Type B pancreatic cell (in vitro differentiated cells): ENCODE data around the gene NUAK1. TPM values are rescaled to one million over a fixed set of nuclear protein-coding genes. Genes with fewer than 3 reads are reported as not detected.

Experiments
- DNase-seq: peaks from one replicate; pipeline ENCODE4 v3.0.0; 2021; ENCODE audit warnings: mixed read lengths; ENCODE audit not compliant: unreplicated experiment; ENCODE audit errors: extremely low spot score
- H3K27ac Mint-ChIP-seq: 2 replicates; pipeline ENCODE4 v1.8.0; 2021; ENCODE audit warnings: mild to moderate bottlenecking, mixed read lengths
- H3K27me3 Mint-ChIP-seq: 2 replicates; pipeline ENCODE4 v1.8.0; 2021; ENCODE audit warnings: mixed read lengths
- H3K36me3 Mint-ChIP-seq: 2 replicates; pipeline ENCODE4 v1.8.0; 2021; ENCODE audit warnings: mixed read lengths
- H3K4me1 Mint-ChIP-seq: one replicate; pipeline ENCODE4 v1.8.0; 2021; ENCODE audit warnings: mixed read lengths; ENCODE audit not compliant: unreplicated experiment
- H3K4me3 Mint-ChIP-seq: 2 replicates; pipeline ENCODE4 v1.8.0; 2021; ENCODE audit warnings: mild to moderate bottlenecking, mixed read lengths
- H3K9me3 Mint-ChIP-seq: 2 replicates; pipeline ENCODE4 v1.8.0; 2021; ENCODE audit warnings: mixed read lengths
- total RNA-seq: library from RNA; stranded (reverse); gene quantifications from 2 replicates; pipeline ENCODE4 v1.2.1, GENCODE V29; 2021; ENCODE audit warnings: low replicate concordance
- TF ChIP-seq, protein P1 (sequence below): fragments of 200-600 bp; sonication (generic); conservative IDR thresholded peaks from 2 replicates; pipeline ENCODE4 v1.5.0; 2021; ENCODE audit warnings: antibody characterized with exemption, mild to moderate bottlenecking

Gene NUAK1
- total RNA-seq, 1 donor from 2014 or later = 8.1 TPM

DNA sequence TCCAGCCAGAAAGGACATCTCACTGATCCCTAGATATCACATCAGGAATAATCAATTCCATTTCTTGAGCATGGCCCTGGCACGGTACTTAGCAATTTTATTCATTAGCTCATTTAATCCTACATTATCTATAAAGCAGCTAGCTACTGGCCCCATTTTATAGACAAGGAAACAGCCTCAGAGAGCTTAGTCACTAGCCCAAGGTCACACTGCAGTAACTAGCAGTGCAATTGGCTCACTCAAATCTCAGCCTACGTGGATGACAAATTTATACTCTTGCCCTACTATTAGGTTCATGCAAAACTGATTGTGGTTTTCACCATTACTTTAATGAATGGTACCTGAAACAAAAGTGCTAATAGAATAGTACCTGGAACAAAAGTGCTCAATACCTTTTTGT, 41.7 kb downstream of the NUAK1 start:
- Mint-ChIP-seq H3K27ac (no peak overlapping the region), H3K9me3 (no peaks in the 10 kb centered on the region), H3K4me1 (peaks cover 51% of the 10 kb centered on the region), H3K36me3 (peaks cover 12% of the 10 kb centered on the region), H3K4me3 (no peak overlapping the region), H3K27me3 (peaks cover 15% of the 10 kb centered on the region)
- DNase-seq = no peak
- TF ChIP-seq, protein P1, sequence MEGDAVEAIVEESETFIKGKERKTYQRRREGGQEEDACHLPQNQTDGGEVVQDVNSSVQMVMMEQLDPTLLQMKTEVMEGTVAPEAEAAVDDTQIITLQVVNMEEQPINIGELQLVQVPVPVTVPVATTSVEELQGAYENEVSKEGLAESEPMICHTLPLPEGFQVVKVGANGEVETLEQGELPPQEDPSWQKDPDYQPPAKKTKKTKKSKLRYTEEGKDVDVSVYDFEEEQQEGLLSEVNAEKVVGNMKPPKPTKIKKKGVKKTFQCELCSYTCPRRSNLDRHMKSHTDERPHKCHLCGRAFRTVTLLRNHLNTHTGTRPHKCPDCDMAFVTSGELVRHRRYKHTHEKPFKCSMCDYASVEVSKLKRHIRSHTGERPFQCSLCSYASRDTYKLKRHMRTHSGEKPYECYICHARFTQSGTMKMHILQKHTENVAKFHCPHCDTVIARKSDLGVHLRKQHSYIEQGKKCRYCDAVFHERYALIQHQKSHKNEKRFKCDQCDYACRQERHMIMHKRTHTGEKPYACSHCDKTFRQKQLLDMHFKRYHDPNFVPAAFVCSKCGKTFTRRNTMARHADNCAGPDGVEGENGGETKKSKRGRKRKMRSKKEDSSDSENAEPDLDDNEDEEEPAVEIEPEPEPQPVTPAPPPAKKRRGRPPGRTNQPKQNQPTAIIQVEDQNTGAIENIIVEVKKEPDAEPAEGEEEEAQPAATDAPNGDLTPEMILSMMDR = no peak

DNA sequence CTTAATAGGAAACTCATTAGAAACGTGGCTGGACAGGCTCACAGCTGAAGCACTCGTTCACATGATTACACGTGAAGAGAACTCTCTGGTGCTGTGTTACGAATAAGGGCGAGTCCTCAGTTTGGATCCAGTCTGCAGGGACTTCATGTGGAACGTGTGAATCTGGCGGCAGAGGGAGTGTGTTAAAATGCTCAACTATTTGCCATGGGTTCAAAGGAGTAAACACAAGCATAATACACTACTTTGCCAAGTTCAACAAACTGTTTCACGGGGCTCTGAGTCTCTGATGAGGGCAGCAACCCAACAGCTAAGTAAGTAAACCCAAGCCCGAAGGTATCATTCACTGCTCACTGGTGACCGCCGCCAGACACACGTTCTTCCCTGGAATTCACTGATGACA, 42.4 kb downstream of the NUAK1 start:
- H3K4me1 Mint-ChIP-seq = peaks cover 48% of the 10 kb centered on the region
- peaks cover 12% of the 10 kb centered on the region for H3K36me3 Mint-ChIP-seq
- H3K27ac Mint-ChIP-seq = no peak overlapping the region
- peaks cover 15% of the 10 kb centered on the region for H3K27me3 Mint-ChIP-seq
- TF ChIP-seq, protein P1 = no peak
- DNase-seq = no peak
- H3K4me3 Mint-ChIP-seq = no peak overlapping the region
- no peaks in the 10 kb centered on the region for H3K9me3 Mint-ChIP-seq

DNA sequence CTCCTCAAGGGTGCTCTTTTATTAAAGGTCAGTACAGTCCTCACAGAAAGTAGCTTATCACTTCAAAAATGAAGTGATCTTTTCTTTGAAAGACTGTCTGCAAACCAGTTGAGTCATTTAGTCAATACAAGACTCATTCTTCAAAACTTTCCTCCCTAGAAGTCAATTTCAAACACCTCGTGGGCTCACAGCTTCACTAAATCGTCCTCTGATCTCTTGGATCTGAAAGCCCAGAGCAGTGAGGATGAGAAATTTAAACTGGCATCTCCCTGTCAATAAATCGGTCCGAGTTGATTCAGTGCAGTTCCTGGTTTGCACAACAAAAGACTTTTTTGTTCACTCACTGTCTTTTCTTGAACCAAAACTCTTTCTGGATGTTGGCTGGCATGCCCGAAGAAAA, 44.5 kb downstream of the NUAK1 start:
- TF ChIP-seq, protein P1 = no peak
- Mint-ChIP-seq H3K27ac (no peak overlapping the region), H3K27me3 (peaks cover 11% of the 10 kb centered on the region), H3K4me1 (peaks cover 55% of the 10 kb centered on the region), H3K9me3 (no peaks in the 10 kb centered on the region), H3K36me3 (peaks cover 10% of the 10 kb centered on the region), H3K4me3 (no peak overlapping the region)
- DNase-seq = no peak

DNA sequence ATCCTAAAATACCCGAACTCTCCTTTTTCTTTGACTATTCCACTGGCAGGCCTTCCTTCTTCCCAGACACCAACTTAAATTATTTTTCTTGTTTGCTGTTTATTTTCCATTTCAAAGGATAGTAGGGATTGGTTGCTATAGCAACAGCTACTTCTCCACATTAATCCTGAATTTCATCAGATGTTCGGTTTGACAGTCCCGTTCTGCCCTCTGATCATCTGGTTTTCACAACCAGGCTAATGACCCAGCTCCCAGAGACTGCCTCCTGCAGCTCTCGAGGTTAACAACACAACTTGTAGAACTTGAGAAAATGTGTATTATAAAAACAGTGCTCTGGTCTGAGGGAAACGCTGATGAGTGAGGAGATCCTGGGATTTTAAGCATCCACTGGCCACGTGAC, 45.5 kb downstream of the NUAK1 start:
- no peak overlapping the region for H3K27ac Mint-ChIP-seq
- no peak overlapping the region for H3K4me3 Mint-ChIP-seq
- H3K9me3 Mint-ChIP-seq = no peaks in the 10 kb centered on the region
- peaks cover 6% of the 10 kb centered on the region for H3K27me3 Mint-ChIP-seq
- TF ChIP-seq, protein P1 = no peak
- DNase-seq = no peak
- H3K4me1 Mint-ChIP-seq = peaks cover 44% of the 10 kb centered on the region
- peaks cover 8% of the 10 kb centered on the region for H3K36me3 Mint-ChIP-seq

DNA sequence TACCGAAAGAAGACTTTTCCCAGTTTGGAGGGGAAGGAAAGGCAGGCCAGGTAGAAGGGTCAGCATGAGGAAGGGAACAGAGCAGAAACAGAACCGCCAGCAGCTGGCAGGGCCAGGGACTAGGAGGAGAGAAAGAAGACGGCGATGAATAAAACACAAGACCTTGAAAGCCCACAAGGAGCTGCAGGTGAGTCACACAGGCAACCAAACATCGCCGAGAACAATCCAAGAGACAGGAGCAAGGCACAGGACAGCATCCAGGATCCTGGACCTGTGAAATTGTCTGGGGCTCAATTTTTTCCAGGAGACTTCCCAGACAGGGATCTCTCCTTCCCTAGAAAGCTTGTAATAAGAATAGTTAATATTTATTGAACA, 47.3 kb downstream of the NUAK1 start:
- H3K27me3 Mint-ChIP-seq = peaks cover 5% of the 10 kb centered on the region
- H3K4me3 Mint-ChIP-seq = no peak overlapping the region
- DNase-seq = no peak
- TF ChIP-seq, protein P1 = no peak
- peaks cover 14% of the 10 kb centered on the region for H3K36me3 Mint-ChIP-seq
- peaks cover 28% of the 10 kb centered on the region for H3K4me1 Mint-ChIP-seq
- H3K27ac Mint-ChIP-seq = no peak overlapping the region
- no peaks in the 10 kb centered on the region for H3K9me3 Mint-ChIP-seq
